HepG2 (cell line): ENCODE results near the gene THSD4. TPM values are rescaled to one million over a fixed set of nuclear protein-coding genes. Genes with fewer than 3 reads are reported as not detected.

Experiments used
- ATAC-seq: fragments of 200-7000 bp; cut with Tn5 transposase; 3 replicates; pipeline ENCODE4 v1.9.1; 2020; ENCODE audit warnings: mild to moderate bottlenecking, moderate library complexity
- BruUV-seq: library from RNA; stranded (reverse); fragments of 400-500 nt; replicated peaks from 2 replicates; lab custom pipeline; 2021; lab: Mats Ljungman, UMichigan
- CTCF ChIA-PET: fragments of 300-600 bp; formaldehyde crosslinking; extraction: SDS; loops from one replicate; lab custom pipeline; 2021; ENCODE audit warnings: low total read pairs, inconsistent platforms, low intra/inter-chr PET ratio; lab: Yijun Ruan, JAX
- POLR2A ChIA-PET: fragments of 350-600 bp; sonication (Branson Sonifier 250); formaldehyde crosslinking; loops from one replicate; lab custom pipeline; 2020; ENCODE audit warnings: antibody characterized with exemption, inconsistent platforms; lab: Yijun Ruan, JAX
- DNase-seq: peaks from one replicate; pipeline ENCODE4 v3.0.0-alpha.2; 2015; ENCODE audit warnings: low spot score
- FAIRE-seq: peaks from 3 replicates; lab custom pipeline; 2011; peaks lifted over from hg19 to GRCh38; lab: Jason Lieb, UNC
- H2AFZ ChIP-seq: one replicate; pipeline ENCODE4 v1.6.1; 2011; ENCODE audit warnings: low read length, inconsistent platforms
- H3K27ac ChIP-seq: fragments of 300-600 bp; 3 replicates; pipeline ENCODE4 v1.8.0; 2011; ENCODE audit warnings: mixed run types, mild to moderate bottlenecking, mixed read lengths, low read length, inconsistent platforms; ENCODE audit not compliant: insufficient read depth; ENCODE audit errors: extremely low read length
- H3K27me3 ChIP-seq, 2 experiments: fragments of 200-600 bp in 1 of 2; 2 replicates in 1 of 2; 3 replicates in 1 of 2; pipeline versions ENCODE4 v1.6.0 to v1.8.0; 2011; ENCODE audit warnings: low read length in 2 of 2, mild to moderate bottlenecking in 2 of 2, moderate library complexity in 2 of 2, inconsistent platforms in 1 of 2; ENCODE audit not compliant: insufficient read depth in 2 of 2, control insufficient read depth in 1 of 2
- H3K36me3 ChIP-seq, 2 experiments: fragments of 200-600 bp in 1 of 2; replicated peaks in 1 of 2; 2 replicates in 1 of 2; 3 replicates in 1 of 2; pipeline versions ENCODE4 v1.5.1 to v1.8.0; 2011; ENCODE audit warnings: low read length in 2 of 2, inconsistent platforms in 1 of 2; ENCODE audit not compliant: insufficient read depth in 2 of 2, control insufficient read depth in 1 of 2
- H3K4me1 ChIP-seq: 2 replicates; pipeline ENCODE4 v1.5.1; 2012; ENCODE audit warnings: low read length, inconsistent platforms; ENCODE audit not compliant: insufficient read depth
- H3K4me2 ChIP-seq: 2 replicates; pipeline ENCODE4 v1.6.0; 2011; ENCODE audit warnings: low read depth, low read length, inconsistent platforms
- H3K4me3 ChIP-seq, 3 experiments: fragments of 200-600 bp in 1 of 3; sonication (generic), shearing (Covaris generic) in 1 of 3; replicated peaks in 1 of 3; 2 replicates each; pipeline ENCODE4 v1.5.1; 2011 to 2016; ENCODE audit warnings: low read length in 3 of 3, inconsistent platforms in 2 of 3, low read depth in 2 of 3, mild to moderate bottlenecking in 2 of 3, control low read depth in 1 of 3, mixed read lengths in 1 of 3; ENCODE audit not compliant: insufficient read depth in 1 of 3
- H3K79me2 ChIP-seq: one replicate; pipeline ENCODE4 v1.6.1; 2011; ENCODE audit warnings: low read length, inconsistent platforms; ENCODE audit not compliant: insufficient read depth
- H3K9ac ChIP-seq: 2 replicates; pipeline ENCODE4 v1.6.0; 2011; ENCODE audit warnings: mild to moderate bottlenecking, low read depth, low read length, inconsistent platforms; ENCODE audit not compliant: insufficient read depth
- H3K9me3 ChIP-seq: 2 replicates; pipeline ENCODE4 v1.5.1; 2012; ENCODE audit warnings: mild to moderate bottlenecking, low read length
- H4K20me1 ChIP-seq: 2 replicates; pipeline ENCODE4 v1.6.0; 2011; ENCODE audit warnings: inconsistent platforms, mild to moderate bottlenecking, low read length, moderate library complexity; ENCODE audit not compliant: insufficient read depth
- DR1 ChIP-seq: sonication (generic); formaldehyde crosslinking; IDR thresholded peaks from 2 replicates; pipeline ENCODE4 v1.8.0; 2021; ENCODE audit warnings: mild to moderate bottlenecking, missing genetic modification reagents, inconsistent platforms
- ETV6 ChIP-seq: sonication (generic); formaldehyde crosslinking; conservative IDR thresholded peaks from 2 replicates; pipeline ENCODE4 v1.4.0; 2020; ENCODE audit warnings: missing genetic modification reagents
- RBFOX2 ChIP-seq: fragments of 200-400 bp; formaldehyde crosslinking; IDR thresholded peaks from 2 replicates; pipeline ENCODE4 v1.6.1; 2017; ENCODE audit warnings: low read depth, mild to moderate bottlenecking, low read length
- SMYD3 ChIP-seq: sonication (generic); formaldehyde crosslinking; IDR thresholded peaks from 2 replicates; pipeline ENCODE4 v1.8.1; 2023; ENCODE audit warnings: mild to moderate bottlenecking, missing genetic modification reagents
- SRF ChIP-seq: IDR thresholded peaks from 2 replicates; pipeline ENCODE4 v1.6.1; 2011; ENCODE audit warnings: mild to moderate bottlenecking, low read depth, low read length, moderate library complexity
- THAP9 ChIP-seq: sonication (generic); formaldehyde crosslinking; IDR thresholded peaks from 2 replicates; pipeline ENCODE4; 2020; ENCODE audit warnings: missing genetic modification reagents, mild to moderate bottlenecking, borderline replicate concordance
- U2AF1 ChIP-seq: fragments of 200-400 bp; formaldehyde crosslinking; optimal IDR thresholded peaks from 2 replicates; pipeline ENCODE3; 2017; ENCODE audit warnings: mild to moderate bottlenecking, low read depth, low read length
- ZBTB44 ChIP-seq: sonication (generic); formaldehyde crosslinking; IDR thresholded peaks from 2 replicates; pipeline ENCODE4 v1.4.0; 2020; ENCODE audit warnings: missing genetic modification reagents
- ZNF136 ChIP-seq: sonication (generic); formaldehyde crosslinking; IDR thresholded peaks from 2 replicates; pipeline ENCODE4 v1.8.1; 2022; ENCODE audit warnings: low read depth, mild to moderate bottlenecking, moderate library complexity, missing genetic modification reagents
- ZNF138 ChIP-seq: sonication (generic); formaldehyde crosslinking; IDR thresholded peaks from 2 replicates; pipeline ENCODE4 v1.5.0; 2020; ENCODE audit warnings: mild to moderate bottlenecking, low read depth, missing genetic modification reagents
- ZNF362 ChIP-seq: sonication (generic); formaldehyde crosslinking; IDR thresholded peaks from 2 replicates; pipeline ENCODE4 v1.4.0; 2020; ENCODE audit warnings: missing genetic modification reagents, mild to moderate bottlenecking, borderline replicate concordance
- ZNF619 ChIP-seq: sonication (generic); formaldehyde crosslinking; IDR thresholded peaks from 2 replicates; pipeline ENCODE4 v1.4.0; 2020; ENCODE audit warnings: mild to moderate bottlenecking, missing genetic modification reagents
- ZNF878 ChIP-seq: sonication (generic); formaldehyde crosslinking; IDR thresholded peaks from 2 replicates; pipeline ENCODE4 v1.8.1; 2023; ENCODE audit warnings: mild to moderate bottlenecking, missing genetic modification reagents, moderate library complexity
- WGBS: methylation state at CpG from one replicate; pipeline ENCODE4 v1.1.6; 2017; ENCODE audit warnings: low lambda C conversion rate; 5-methylcytosine and 5-hydroxymethylcytosine counted together
- in situ Hi-C: cut with HindIII; loops from 2 replicates; pipeline ENCODE4 v1.10.0; 2017; ENCODE audit warnings: low pct_unique_long_range_greater_than_20kb; ENCODE audit not compliant: extremely low pct_ligation_motif_present
- intact Hi-C: fragments of 100-400 bp; cut with micrococcal nuclease; formaldehyde crosslinking; loops from one replicate; pipeline ENCODE4 v1.10.0; 2022; ENCODE audit not compliant: unreplicated experiment
- polyA plus RNA-seq, 8 experiments: library from polyadenylated mRNA; depleted of rRNA in 3 of 8; stranded (reverse) in 7 of 8; unstranded in 1 of 8; fragments of >200 nt; fragmentation: Illumina TruSeq in 4 of 8; extraction: Trizol in 4 of 8; gene quantifications; 2 replicates each; pipeline versions ENCODE4 v1.2.1 to v1.2.3, GENCODE V29; 2011 to 2016; ENCODE audit warnings: low read depth in 4 of 8, missing spikeins in 1 of 8, mixed read lengths in 1 of 8; ENCODE audit not compliant: insufficient read depth in 1 of 8
- total RNA-seq, 5 experiments: library from RNA; depleted of rRNA; stranded (reverse); fragments of >200 nt; fragmentation: Illumina TruSeq; extraction: Trizol; gene quantifications; 2 replicates each; pipeline ENCODE4 v1.2.3, GENCODE V29; 2016; ENCODE audit warnings: low read depth in 1 of 5
- TF ChIP-seq, protein P1 (sequence below): sonication (generic); formaldehyde crosslinking; conservative IDR thresholded peaks from 2 replicates; pipeline ENCODE4 v1.8.0; 2022; ENCODE audit warnings: mild to moderate bottlenecking, moderate library complexity, missing genetic modification reagents

THSD4 gene
- total and polyA plus RNA-seq, 2 of the 13 experiments (the other 11 are each of a cell fraction or from before 2014, with no cell fraction given), result 0.07 to 0.21 TPM

GRCh38 chr15:71079208-71080044 is 35.8 kb upstream of the THSD4 start:
- Histone ChIP-seq H3K9ac (no peak overlapping the region), H3K4me3 (no peak overlapping the region), H4K20me1 (no peaks in the 10 kb centered on the region), H3K4me1 (no peaks in the 10 kb centered on the region), H3K4me2 (no peak overlapping the region), H3K9me3 (no peaks in the 10 kb centered on the region), H3K27me3 (no peaks in the 10 kb centered on the region; a peak in 1 of 5 replicates), H3K27ac (no peak overlapping the region), H3K79me2 (no peaks in the 10 kb centered on the region), H3K36me3 (no peaks in the 10 kb centered on the region), H2AFZ (no peak overlapping the region)
- no peak for DNase-seq
- no peak for FAIRE-seq
- no TSS peak for BruUV-seq
- 17% methylated on average over 6 of the region's 6 CpGs for WGBS
- ChIA-PET CTCF (no interaction called here), POLR2A (no interaction called here)
- ATAC-seq, result no peak
- intact Hi-C loops, result no loop called here
- TF ChIP-seq ZNF619 (no peak), ZNF878 (no peak), ETV6 (CRISPR knock-in tag) (no peak), ZNF362 (CRISPR knock-in tag) (no peak), THAP9 (CRISPR knock-in tag) (no peak), ZBTB44 (CRISPR knock-in tag) (no peak), DR1 (CRISPR knock-in tag) (no peak), SRF (no peak), RBFOX2 (no peak), SMYD3 (CRISPR knock-in tag) (no peak), U2AF1 (no peak), ZNF138 (CRISPR knock-in tag) (no peak), ZNF136 (CRISPR knock-in tag) (no peak)
- TF ChIP-seq, protein P1, sequence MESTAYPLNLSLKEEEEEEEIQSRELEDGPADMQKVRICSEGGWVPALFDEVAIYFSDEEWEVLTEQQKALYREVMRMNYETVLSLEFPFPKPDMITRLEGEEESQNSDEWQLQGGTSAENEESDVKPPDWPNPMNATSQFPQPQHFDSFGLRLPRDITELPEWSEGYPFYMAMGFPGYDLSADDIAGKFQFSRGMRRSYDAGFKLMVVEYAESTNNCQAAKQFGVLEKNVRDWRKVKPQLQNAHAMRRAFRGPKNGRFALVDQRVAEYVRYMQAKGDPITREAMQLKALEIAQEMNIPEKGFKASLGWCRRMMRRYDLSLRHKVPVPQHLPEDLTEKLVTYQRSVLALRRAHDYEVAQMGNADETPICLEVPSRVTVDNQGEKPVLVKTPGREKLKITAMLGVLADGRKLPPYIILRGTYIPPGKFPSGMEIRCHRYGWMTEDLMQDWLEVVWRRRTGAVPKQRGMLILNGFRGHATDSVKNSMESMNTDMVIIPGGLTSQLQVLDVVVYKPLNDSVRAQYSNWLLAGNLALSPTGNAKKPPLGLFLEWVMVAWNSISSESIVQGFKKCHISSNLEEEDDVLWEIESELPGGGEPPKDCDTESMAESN (CRISPR knock-in tag), result no peak
- in situ Hi-C loops, result no loop called here
